T-helper 2 cell treated with Interferon-gamma antibody and Interleukin-4, amounts not matched to agents 5 μg/mL and 100 μg/mL, for 36 hours (primary cell): ENCODE data around the gene PCDH10.

Experiments
- DNase-seq: peaks from one replicate; pipeline ENCODE4 v3.0.0; 2021; ENCODE audit warnings: low spot score
- H3K27ac Mint-ChIP-seq: one replicate; pipeline ENCODE4 v1.8.0; 2021; ENCODE audit warnings: mild to moderate bottlenecking, mixed read lengths
- H3K27me3 Mint-ChIP-seq: one replicate; pipeline ENCODE4 v1.8.0; 2021; ENCODE audit warnings: low read depth, mixed read lengths
- H3K36me3 Mint-ChIP-seq: one replicate; pipeline ENCODE4 v1.8.0; 2021; ENCODE audit warnings: low read depth, mixed read lengths
- H3K4me1 Mint-ChIP-seq: one replicate; pipeline ENCODE4 v1.8.0; 2021; ENCODE audit warnings: low read depth, mixed read lengths
- H3K4me3 Mint-ChIP-seq: one replicate; pipeline ENCODE4 v1.8.0; 2022; ENCODE audit warnings: mild to moderate bottlenecking, moderate library complexity, mixed read lengths
- H3K9me3 Mint-ChIP-seq: one replicate; pipeline ENCODE4 v1.8.0; 2021; ENCODE audit warnings: mixed read lengths

PCDH10 gene, protein sequence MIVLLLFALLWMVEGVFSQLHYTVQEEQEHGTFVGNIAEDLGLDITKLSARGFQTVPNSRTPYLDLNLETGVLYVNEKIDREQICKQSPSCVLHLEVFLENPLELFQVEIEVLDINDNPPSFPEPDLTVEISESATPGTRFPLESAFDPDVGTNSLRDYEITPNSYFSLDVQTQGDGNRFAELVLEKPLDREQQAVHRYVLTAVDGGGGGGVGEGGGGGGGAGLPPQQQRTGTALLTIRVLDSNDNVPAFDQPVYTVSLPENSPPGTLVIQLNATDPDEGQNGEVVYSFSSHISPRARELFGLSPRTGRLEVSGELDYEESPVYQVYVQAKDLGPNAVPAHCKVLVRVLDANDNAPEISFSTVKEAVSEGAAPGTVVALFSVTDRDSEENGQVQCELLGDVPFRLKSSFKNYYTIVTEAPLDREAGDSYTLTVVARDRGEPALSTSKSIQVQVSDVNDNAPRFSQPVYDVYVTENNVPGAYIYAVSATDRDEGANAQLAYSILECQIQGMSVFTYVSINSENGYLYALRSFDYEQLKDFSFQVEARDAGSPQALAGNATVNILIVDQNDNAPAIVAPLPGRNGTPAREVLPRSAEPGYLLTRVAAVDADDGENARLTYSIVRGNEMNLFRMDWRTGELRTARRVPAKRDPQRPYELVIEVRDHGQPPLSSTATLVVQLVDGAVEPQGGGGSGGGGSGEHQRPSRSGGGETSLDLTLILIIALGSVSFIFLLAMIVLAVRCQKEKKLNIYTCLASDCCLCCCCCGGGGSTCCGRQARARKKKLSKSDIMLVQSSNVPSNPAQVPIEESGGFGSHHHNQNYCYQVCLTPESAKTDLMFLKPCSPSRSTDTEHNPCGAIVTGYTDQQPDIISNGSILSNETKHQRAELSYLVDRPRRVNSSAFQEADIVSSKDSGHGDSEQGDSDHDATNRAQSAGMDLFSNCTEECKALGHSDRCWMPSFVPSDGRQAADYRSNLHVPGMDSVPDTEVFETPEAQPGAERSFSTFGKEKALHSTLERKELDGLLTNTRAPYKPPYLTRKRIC

DNA sequence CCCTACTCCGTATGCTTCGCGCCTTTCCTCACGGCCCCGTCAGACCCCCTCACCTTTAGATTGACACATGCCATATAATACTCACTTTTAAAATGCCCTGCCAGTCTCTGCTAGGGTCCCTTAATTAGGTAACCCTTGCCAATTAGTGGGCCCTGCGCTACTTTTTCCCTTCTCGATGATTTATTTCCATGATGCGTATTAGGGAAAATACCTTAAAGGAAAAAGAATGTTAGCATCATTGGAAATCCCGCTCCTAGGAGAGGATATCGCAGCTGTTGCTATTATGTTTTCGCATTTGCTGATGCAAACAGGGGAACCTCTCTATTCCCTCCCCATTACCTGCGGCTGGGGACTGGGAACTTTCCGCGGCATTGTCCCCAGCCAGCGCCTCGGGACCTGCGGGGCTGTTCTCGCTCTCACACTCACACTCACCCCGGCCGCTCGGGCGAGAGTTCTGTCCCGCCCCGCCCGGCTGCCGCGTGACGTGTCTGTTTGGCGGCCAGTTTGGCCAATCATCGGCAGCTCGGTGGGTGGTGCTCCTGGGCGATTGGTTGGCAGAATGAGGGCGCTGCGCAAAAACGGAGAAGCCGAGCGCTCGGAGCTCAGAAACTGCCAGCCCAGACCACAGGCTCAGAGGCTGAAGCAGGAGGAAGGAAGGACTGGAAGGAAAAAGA, at the start of gene PCDH10:
TSS of gene PCDH10 (plus strand) at position 605 of the 674 bp plus-strand sequence. CDS start 847 bp downstream, outside the sequence.
- Mint-ChIP-seq H3K27me3 (peaks cover 78% of the 10 kb centered on the region), H3K4me3 (peak within 1 kb of the TSS; percentile 71), H3K9me3 (no peaks in the 10 kb centered on the region), H3K27ac (peak within 1 kb of the TSS; percentile 47), H3K4me1 (peaks cover 15% of the 10 kb centered on the region), H3K36me3 (peaks cover 2% of the 10 kb centered on the region)
- DNase-seq = peak; percentile 40

DNA sequence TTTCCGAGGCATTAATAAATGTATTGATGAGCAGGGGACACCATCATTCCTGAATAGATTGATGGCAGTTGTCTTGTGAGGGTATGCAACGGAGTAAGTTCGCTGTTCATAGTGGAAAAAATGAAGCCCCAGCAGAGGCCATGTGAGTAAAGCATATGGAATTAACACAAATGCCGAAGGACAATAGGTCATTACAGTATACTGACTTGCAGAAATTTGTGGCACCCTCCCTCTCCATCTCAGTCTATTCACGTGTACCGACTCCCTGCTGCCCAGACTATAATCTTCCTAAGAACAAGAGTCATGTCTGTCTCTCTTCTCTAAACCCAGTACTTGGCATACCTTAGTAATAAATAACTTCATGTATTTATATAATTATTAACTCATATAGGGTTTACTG, 47.1 kb upstream of the PCDH10 start:
- H3K4me1 Mint-ChIP-seq = no peaks in the 10 kb centered on the region
- H3K36me3 Mint-ChIP-seq = no peaks in the 10 kb centered on the region

DNA sequence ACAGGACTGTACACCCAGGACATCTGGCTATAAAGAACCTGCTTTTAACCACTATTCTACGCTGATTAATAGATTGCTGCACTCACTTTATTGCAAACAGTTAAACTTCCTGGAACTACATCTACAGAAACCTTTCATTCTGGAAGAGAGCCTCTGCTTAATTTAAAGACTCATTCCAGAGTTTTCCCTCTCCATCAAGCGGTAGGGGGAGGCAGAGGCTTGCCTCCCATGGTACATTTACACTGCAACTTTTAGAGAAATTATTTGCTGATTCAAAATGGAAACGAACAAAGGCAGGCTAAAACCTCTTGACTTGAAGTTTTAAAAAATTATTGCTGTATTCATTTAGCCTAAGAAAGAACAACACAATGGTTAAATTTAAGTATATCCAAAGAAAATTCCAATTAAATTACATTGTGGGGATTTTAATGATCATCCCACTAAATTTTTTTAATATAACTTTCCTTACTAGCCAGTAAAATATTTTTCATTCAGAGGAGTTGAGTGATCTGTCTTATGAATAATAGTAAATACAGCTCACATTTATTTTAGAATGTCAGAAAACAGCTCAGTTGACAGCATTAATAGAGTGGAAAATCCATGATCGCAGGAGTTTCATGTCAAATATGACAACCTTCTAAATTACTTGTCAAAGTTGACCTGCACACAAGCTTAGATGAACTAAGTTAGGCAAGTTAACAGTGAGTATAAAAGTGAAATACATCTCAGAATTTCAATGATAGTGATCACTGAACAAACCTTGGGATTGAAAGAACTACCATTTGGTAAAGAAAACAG, 46.3 kb upstream of the PCDH10 start:
- no peaks in the 10 kb centered on the region for H3K27me3 Mint-ChIP-seq

More for the DNA sequence above, 47.1 kb upstream of the PCDH10 start:
- DNase-seq = no peak
- no peaks in the 10 kb centered on the region for H3K9me3 Mint-ChIP-seq
- no peaks in the 10 kb centered on the region for H3K27me3 Mint-ChIP-seq
- H3K4me3 Mint-ChIP-seq = no peak overlapping the region
- no peak overlapping the region for H3K27ac Mint-ChIP-seq

DNA sequence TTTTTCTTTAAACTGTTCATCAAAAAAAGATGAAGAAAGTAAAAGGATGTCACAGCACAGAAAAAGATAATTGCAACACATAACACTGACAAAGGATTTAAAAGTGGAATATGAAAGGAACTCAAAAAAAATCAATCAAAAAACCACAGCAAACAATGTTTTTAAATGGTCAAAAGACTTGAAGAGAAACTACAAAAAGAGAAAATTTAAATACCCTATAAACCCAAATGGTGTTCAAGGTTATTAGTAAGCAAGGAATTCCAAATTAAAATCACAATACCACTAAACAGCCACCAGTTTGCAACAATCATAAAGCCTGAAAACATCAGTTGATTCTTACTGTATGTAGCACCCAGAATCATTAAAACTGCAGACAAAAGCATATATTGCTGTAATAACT, 36.5 kb upstream of the PCDH10 start:
- Mint-ChIP-seq H3K4me3 (no peak overlapping the region), H3K36me3 (no peaks in the 10 kb centered on the region), H3K27me3 (no peaks in the 10 kb centered on the region), H3K4me1 (no peaks in the 10 kb centered on the region), H3K27ac (no peak overlapping the region), H3K9me3 (peaks cover 4% of the 10 kb centered on the region)
- DNase-seq = no peak

More for the DNA sequence above, 46.3 kb upstream of the PCDH10 start:
- no peak for DNase-seq
- no peaks in the 10 kb centered on the region for H3K9me3 Mint-ChIP-seq
- H3K4me1 Mint-ChIP-seq = no peaks in the 10 kb centered on the region
- no peaks in the 10 kb centered on the region for H3K36me3 Mint-ChIP-seq
- no peak overlapping the region for H3K27ac Mint-ChIP-seq
- H3K4me3 Mint-ChIP-seq = no peak overlapping the region

DNA sequence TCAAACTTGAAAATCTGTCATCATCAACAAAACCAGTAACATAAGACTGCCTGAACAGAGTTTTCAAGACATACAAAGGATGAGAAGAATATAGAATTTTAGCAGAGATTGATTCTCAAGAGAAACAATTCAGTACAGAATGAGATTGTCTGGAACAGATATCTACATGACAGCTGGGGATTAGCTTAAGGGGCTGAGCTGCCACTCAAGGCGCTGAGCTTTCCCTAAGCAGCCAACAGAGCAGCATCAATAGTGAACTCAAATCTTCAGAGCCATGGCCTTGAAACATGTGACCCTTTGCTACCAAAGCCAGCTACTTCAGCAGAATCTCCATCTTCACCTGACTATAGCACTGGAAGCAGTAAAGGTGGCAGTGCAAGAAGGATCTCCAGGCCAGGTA, 24.3 kb upstream of the PCDH10 start:
- DNase-seq = no peak
- Mint-ChIP-seq H3K4me1 (no peaks in the 10 kb centered on the region), H3K36me3 (no peaks in the 10 kb centered on the region), H3K27me3 (no peaks in the 10 kb centered on the region), H3K27ac (no peak overlapping the region), H3K4me3 (no peak overlapping the region), H3K9me3 (peaks cover 3% of the 10 kb centered on the region)

DNA sequence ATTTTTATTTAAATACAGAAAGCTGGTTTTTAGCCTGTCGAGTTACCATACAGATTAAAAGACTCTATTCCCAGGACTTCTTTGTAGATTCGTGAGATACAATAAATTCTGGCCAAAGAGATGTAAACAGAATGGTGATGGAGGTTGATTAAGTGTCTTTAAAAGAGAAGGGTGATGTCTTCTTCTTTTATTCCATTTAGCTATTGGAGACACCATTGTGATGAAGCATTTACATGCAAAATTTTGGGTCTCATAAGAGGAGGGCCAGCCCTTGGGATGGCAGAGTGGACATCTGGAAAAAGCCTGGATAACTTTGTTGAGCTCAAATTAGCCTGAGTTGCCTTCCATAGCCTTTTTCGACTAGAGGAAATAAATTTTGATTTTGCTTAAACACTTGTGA, 21.6 kb upstream of the PCDH10 start:
- DNase-seq = no peak
- Mint-ChIP-seq H3K4me3 (no peak overlapping the region), H3K9me3 (peaks cover 3% of the 10 kb centered on the region), H3K4me1 (no peaks in the 10 kb centered on the region), H3K36me3 (no peaks in the 10 kb centered on the region), H3K27me3 (no peaks in the 10 kb centered on the region), H3K27ac (no peak overlapping the region)

DNA sequence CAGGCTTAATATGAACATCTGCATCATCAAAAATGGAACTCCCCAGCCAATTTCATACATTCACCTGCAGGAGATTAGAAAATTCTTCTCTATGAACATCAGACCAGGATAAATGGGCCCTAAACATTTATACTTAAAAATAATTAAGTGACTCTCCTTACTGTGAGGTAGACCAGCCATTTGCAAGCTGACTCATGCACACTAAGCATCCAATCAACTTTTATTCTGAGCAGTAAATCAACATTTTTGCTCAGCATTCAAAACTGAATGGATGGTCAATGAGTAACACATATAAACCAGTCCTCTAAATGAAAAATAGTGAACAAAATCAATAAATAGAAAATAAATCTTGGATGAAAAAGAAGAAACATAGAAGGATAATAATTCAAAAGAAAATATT, 19.9 kb upstream of the PCDH10 start:
- DNase-seq = no peak
- H3K4me3 Mint-ChIP-seq = no peak overlapping the region
- no peaks in the 10 kb centered on the region for H3K4me1 Mint-ChIP-seq
- no peak overlapping the region for H3K27ac Mint-ChIP-seq
- H3K36me3 Mint-ChIP-seq = no peaks in the 10 kb centered on the region
- H3K27me3 Mint-ChIP-seq = no peaks in the 10 kb centered on the region
- H3K9me3 Mint-ChIP-seq = peaks cover 3% of the 10 kb centered on the region

DNA sequence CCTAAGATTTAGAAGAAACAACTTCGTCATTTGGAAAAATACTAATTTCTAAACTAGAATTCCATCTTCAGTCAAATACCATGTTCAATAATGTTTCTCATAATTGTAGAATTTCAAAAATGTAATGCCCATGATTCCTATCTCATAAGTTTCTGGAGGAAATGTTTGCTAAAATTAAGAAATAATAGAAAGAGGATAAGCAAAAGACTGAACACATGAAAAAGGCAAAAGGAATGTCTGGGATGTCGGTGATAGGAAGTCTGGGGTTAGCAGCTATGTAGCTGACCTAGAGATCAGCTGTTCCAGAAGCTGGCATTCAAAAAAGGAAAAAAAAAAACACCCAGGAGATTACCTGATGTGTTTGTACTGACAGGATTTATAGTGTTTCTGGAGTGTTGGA, 18.9 kb upstream of the PCDH10 start:
- Mint-ChIP-seq H3K4me1 (no peaks in the 10 kb centered on the region), H3K27me3 (no peaks in the 10 kb centered on the region), H3K27ac (no peak overlapping the region), H3K9me3 (peaks cover 3% of the 10 kb centered on the region), H3K4me3 (no peak overlapping the region), H3K36me3 (no peaks in the 10 kb centered on the region)
- no peak for DNase-seq

DNA sequence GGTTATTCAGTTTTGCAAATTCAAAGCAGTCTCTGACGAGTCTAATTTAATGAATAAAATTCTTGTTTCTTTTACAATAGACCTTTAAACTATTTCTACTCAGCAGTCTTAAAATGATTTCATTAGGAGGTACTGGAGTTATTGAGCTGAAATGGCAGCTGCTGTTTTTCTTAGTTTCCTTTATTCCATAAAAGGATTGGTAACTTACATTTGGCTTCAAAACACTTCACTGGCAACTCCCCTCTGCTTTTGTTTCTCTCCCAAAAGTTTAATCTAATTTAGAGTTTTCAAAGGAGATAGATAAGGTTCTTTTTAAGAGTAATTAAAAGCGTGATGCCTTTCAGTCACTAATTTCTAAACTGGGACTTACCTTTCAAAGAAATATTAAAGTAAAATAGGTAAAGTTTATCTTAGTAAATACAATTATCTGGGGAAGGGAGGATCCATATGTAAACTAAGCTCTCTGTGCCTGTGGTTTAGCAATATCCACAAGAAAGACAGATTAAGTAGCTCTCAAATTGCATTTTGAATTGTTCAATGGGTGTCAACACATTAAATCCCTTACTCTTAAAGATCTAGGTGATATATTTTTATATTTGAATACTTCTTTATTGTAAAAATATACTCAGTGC, 17.1 kb upstream of the PCDH10 start:
- no peaks in the 10 kb centered on the region for H3K27me3 Mint-ChIP-seq
- no peaks in the 10 kb centered on the region for H3K9me3 Mint-ChIP-seq
- DNase-seq = no peak
- H3K27ac Mint-ChIP-seq = no peak overlapping the region
- H3K4me3 Mint-ChIP-seq = no peak overlapping the region
- no peaks in the 10 kb centered on the region for H3K36me3 Mint-ChIP-seq
- H3K4me1 Mint-ChIP-seq = peaks cover 1% of the 10 kb centered on the region

DNA sequence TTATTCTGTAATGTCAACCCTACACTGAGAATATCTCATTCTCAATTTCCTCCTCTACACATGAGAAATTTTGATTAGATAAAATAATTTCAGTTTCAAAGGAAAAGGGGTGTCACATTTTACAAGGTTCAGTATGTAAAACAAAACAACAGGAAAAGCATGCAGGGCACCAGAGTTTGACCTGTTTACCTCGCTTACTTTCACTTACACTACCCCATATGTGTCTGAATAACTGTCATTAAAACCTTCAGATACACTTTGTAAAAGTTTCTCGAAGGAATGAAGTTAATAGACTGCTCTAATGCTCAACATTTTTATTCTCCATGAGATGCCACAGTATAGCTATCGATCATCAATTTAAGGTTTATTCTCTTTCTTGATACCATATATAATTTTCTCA, 12.3 kb upstream of the PCDH10 start:
- Mint-ChIP-seq H3K27ac (no peak overlapping the region), H3K36me3 (no peaks in the 10 kb centered on the region), H3K4me3 (no peak overlapping the region), H3K9me3 (no peaks in the 10 kb centered on the region), H3K4me1 (peaks cover 3% of the 10 kb centered on the region), H3K27me3 (no peaks in the 10 kb centered on the region)
- no peak for DNase-seq

DNA sequence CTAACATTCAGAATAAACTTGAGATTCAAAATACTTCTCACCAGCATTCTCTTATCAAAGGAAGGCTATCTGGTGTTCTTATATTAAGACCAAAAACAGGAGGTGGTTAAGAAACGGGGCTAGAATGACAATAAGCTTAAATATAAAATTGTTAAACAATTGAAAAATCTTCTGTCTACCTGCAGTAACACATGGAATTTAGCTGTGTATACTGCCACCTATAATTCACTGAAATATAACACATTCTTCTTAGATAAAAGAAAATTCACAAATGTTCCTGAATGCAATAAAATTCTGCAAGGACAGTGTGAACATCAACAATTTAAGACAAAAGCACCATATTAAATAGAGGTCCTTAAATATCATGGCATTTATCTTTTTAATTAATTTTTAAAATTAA, 11.5 kb upstream of the PCDH10 start:
- H3K27ac Mint-ChIP-seq = no peak overlapping the region
- no peaks in the 10 kb centered on the region for H3K36me3 Mint-ChIP-seq
- DNase-seq = no peak
- H3K4me3 Mint-ChIP-seq = no peak overlapping the region
- H3K4me1 Mint-ChIP-seq = peaks cover 3% of the 10 kb centered on the region
- no peaks in the 10 kb centered on the region for H3K27me3 Mint-ChIP-seq
- no peaks in the 10 kb centered on the region for H3K9me3 Mint-ChIP-seq

DNA sequence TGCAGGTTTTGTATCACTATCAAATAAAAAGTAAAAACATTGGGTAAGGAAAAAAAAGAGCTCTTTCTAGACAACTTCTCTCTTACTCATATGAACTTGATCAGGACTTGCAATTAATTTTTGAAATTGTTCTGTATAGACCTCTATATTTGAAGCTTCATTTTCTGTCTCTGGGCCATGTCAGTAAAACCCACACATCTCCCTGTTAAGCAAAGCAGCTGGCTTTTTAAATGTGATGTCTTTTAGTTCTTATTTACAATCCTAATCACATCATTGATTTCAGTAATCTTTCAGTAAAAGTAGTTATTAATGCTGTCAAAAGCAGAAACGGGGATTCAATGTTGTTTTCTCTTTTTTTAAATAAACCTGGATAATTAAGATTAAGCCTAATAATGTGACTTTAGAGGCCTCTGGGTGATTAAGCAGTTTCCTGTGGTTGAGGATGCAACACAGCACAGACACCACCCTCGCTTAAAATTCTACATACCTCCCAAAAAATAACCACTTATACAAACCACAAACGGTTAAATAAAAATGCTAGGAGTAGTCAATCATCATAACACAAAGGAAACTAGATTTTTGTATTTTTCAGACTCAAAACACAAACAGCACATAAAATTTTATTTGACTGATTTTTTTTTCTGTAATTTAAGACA, 5.2 kb upstream of the PCDH10 start:
- H3K4me3 Mint-ChIP-seq = no peak overlapping the region

More for the DNA sequence above, 5.2 kb upstream of the PCDH10 start:
- peaks cover 37% of the 10 kb centered on the region for H3K27me3 Mint-ChIP-seq
- peaks cover 6% of the 10 kb centered on the region for H3K4me1 Mint-ChIP-seq
- no peak for DNase-seq
- H3K9me3 Mint-ChIP-seq = no peaks in the 10 kb centered on the region
- H3K27ac Mint-ChIP-seq = no peak overlapping the region
- no peaks in the 10 kb centered on the region for H3K36me3 Mint-ChIP-seq
